Caki2 (cell line): Measurements from ENCODE around the gene DPPA4. TPM values are rescaled to one million over a fixed set of nuclear protein-coding genes. Genes with fewer than 3 reads are reported as not detected.

ENCODE experiments used
- total RNA-seq: library from RNA; depleted of rRNA; stranded (reverse); fragments of >200 nt; shearing (Covaris generic); gene quantifications from 2 replicates; pipeline ENCODE4 v1.2.3, GENCODE V29; 2014; ENCODE audit warnings: low replicate concordance; rRNA removed

Gene DPPA4
- total RNA-seq, 1 experiment from 2014 or later = not detected

Other genes starting within 250 kb of the DPPA4 start
- gene MORC1, start 219.4 kb downstream of the DPPA4 start, total RNA-seq = not detected in 2 replicates
- not detected in 2 replicates for gene C3orf85, start 200.8 kb downstream of the DPPA4 start, total RNA-seq
- gene DPPA2, start 21.0 kb downstream of the DPPA4 start, total RNA-seq = 0.51 TPM in 1 of 2 replicates, not detected in the other